Mammary epithelial cell (primary cell): ENCODE data around the gene KCND2.

Experiments used
- EZH2 ChIP-seq: IDR thresholded peaks from 2 replicates; pipeline ENCODE4 v1.6.1; 2012; ENCODE audit warnings: low read length, inconsistent platforms, borderline replicate concordance
- TF ChIP-seq, protein P1 (sequence below), 2 donors: IDR thresholded peaks in 1 of 2; conservative IDR thresholded peaks in 1 of 2; 2 replicates each; pipeline ENCODE4 v1.5.1; 2011 to 2012; ENCODE audit warnings: inconsistent platforms in 2 of 2, low read length in 2 of 2, mild to moderate bottlenecking in 2 of 2, control low read depth in 1 of 2, low read depth in 1 of 2; ENCODE audit not compliant: insufficient read depth in 1 of 2; ENCODE audit errors: extremely low read depth in 1 of 2

DNA sequence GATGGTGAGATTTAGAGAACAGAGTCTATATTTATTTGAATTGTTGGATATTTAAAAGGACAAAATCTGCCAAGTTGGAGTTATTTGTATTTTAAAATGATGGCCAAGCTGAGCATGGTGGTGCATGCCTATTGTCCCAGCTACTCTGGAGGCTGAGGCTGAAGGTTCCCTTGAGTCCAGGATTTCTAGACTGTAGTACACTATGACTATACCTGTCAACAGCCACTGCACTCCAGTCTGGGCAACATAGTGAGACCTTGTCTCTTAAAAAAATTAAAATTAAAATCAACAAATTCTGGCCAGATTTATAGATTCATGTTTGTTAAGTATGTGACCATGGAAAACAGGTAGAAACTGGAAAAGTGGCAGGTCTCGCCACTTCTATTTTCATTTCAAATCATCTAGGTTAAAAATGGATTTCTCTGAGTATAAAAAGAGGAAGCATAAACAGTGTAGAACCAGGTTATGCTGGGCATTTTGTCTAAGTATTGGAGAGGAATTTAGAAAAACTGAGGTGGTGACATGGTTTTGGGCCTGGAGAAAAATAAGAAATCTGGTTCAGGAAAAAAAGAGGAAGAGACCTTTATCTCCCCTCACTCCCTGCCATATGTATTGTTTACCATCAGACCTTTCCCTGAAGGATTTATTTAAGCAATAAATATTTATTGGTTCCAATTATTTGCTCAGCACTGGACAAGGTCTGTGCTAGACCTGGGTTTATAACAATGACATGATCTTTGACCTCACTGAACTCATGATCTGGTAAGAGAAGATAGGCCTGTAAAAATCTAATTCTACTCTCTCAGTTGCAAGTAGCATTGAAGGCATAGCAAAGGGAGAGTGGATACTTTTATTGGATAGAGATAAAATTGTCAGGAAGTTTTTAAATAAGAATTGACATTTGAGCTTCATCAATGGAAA lies 450.8 kb downstream of the KCND2 start:
- TF ChIP-seq, protein P1, sequence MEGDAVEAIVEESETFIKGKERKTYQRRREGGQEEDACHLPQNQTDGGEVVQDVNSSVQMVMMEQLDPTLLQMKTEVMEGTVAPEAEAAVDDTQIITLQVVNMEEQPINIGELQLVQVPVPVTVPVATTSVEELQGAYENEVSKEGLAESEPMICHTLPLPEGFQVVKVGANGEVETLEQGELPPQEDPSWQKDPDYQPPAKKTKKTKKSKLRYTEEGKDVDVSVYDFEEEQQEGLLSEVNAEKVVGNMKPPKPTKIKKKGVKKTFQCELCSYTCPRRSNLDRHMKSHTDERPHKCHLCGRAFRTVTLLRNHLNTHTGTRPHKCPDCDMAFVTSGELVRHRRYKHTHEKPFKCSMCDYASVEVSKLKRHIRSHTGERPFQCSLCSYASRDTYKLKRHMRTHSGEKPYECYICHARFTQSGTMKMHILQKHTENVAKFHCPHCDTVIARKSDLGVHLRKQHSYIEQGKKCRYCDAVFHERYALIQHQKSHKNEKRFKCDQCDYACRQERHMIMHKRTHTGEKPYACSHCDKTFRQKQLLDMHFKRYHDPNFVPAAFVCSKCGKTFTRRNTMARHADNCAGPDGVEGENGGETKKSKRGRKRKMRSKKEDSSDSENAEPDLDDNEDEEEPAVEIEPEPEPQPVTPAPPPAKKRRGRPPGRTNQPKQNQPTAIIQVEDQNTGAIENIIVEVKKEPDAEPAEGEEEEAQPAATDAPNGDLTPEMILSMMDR (conservative IDR thresholded peaks at IDR 0.05 in 1 of 2, IDR thresholded peaks at IDR 0.05 in 1 of 2; ENCODE audit: extremely low read depth in 1 of 2, insufficient read depth in 1 of 2, low read depth in 1 of 2, low read length in 2 of 2) = no peak
- TF ChIP-seq EZH2 = no peak
